HepG2 (cell line): ENCODE results near the gene IL6ST. TPM values are rescaled to one million over a fixed set of nuclear protein-coding genes. Genes with fewer than 3 reads are reported as not detected.
A peak's percentile ranks its signal among the peaks of the same experiment; 100 is the strongest.

Experiments
- GFI1 ChIP-seq: sonication (generic); formaldehyde crosslinking; IDR thresholded peaks from 2 replicates; pipeline ENCODE4 v1.5.0; 2020; ENCODE audit warnings: missing genetic modification reagents, mild to moderate bottlenecking, borderline replicate concordance
- HNF4G ChIP-seq, 2 experiments: sonication (generic) in 1 of 2; formaldehyde crosslinking in 1 of 2; IDR thresholded peaks; 2 replicates each; pipeline versions ENCODE4 v1.4.0 to v1.6.1; 2011 to 2020; ENCODE audit warnings: borderline replicate concordance in 2 of 2, low read depth in 2 of 2, mild to moderate bottlenecking in 2 of 2, low read length in 1 of 2, missing genetic modification reagents in 1 of 2, moderate library complexity in 1 of 2
- KDM3A ChIP-seq: IDR thresholded peaks from 2 replicates; pipeline ENCODE4 v1.6.1; 2018; ENCODE audit warnings: low read depth, missing compliant biosample characterization
- KLF11 ChIP-seq: IDR thresholded peaks from 2 replicates; pipeline ENCODE4 v1.6.1; 2016; ENCODE audit warnings: missing compliant biosample characterization
- NFE2L1 ChIP-seq: sonication (generic); formaldehyde crosslinking; IDR thresholded peaks from 2 replicates; pipeline ENCODE4 v1.4.0; 2020; ENCODE audit warnings: missing genetic modification reagents, mild to moderate bottlenecking, borderline replicate concordance
- PAX8 ChIP-seq: sonication (generic); formaldehyde crosslinking; IDR thresholded peaks from 2 replicates; pipeline ENCODE4 v1.8.0; 2022; ENCODE audit warnings: mild to moderate bottlenecking, missing genetic modification reagents, borderline replicate concordance
- PTBP1 ChIP-seq: fragments of 200-400 bp; formaldehyde crosslinking; IDR thresholded peaks from 2 replicates; pipeline ENCODE4 v1.6.1; 2018; ENCODE audit warnings: low read length, low read depth; ENCODE audit not compliant: poor library complexity, severe bottlenecking
- RFXAP ChIP-seq: sonication (generic); formaldehyde crosslinking; IDR thresholded peaks from 2 replicates; pipeline ENCODE4 v1.4.0; 2020; ENCODE audit warnings: missing genetic modification reagents, borderline replicate concordance
- TRIM24 ChIP-seq: sonication (generic); formaldehyde crosslinking; IDR thresholded peaks from 2 replicates; pipeline ENCODE4 v1.8.0; 2022; ENCODE audit warnings: mild to moderate bottlenecking, missing genetic modification reagents
- U2AF1 ChIP-seq: fragments of 200-400 bp; formaldehyde crosslinking; optimal IDR thresholded peaks from 2 replicates; pipeline ENCODE3; 2017; ENCODE audit warnings: mild to moderate bottlenecking, low read depth, low read length
- XRCC5 ChIP-seq: fragments of 200-400 bp; formaldehyde crosslinking; optimal IDR thresholded peaks from 2 replicates; pipeline ENCODE3; 2017; ENCODE audit warnings: mild to moderate bottlenecking, low read length
- ZBTB3 ChIP-seq: sonication (generic); formaldehyde crosslinking; IDR thresholded peaks from 2 replicates; pipeline ENCODE4 v1.4.0; 2020; ENCODE audit warnings: low read depth, mild to moderate bottlenecking, moderate library complexity, missing genetic modification reagents, borderline replicate concordance
- ZFP36L2 ChIP-seq: sonication (generic); formaldehyde crosslinking; IDR thresholded peaks from 2 replicates; pipeline ENCODE4 v1.4.0; 2020; ENCODE audit warnings: missing genetic modification reagents
- ZNF234 ChIP-seq: sonication (generic); formaldehyde crosslinking; conservative IDR thresholded peaks from 2 replicates; pipeline ENCODE4 v1.5.1; 2020; ENCODE audit warnings: mild to moderate bottlenecking, missing genetic modification reagents
- ZNF446 ChIP-seq: sonication (generic); formaldehyde crosslinking; IDR thresholded peaks from 2 replicates; pipeline ENCODE4 v1.5.0; 2020; ENCODE audit warnings: mild to moderate bottlenecking, missing genetic modification reagents
- ZNF530 ChIP-seq: sonication (generic); formaldehyde crosslinking; IDR thresholded peaks from 2 replicates; pipeline ENCODE4 v1.5.0; 2020; ENCODE audit warnings: low read depth, mild to moderate bottlenecking, missing genetic modification reagents
- ZNF547 ChIP-seq: sonication (generic); formaldehyde crosslinking; IDR thresholded peaks from 2 replicates; pipeline ENCODE4 v1.5.1; 2020; ENCODE audit warnings: mild to moderate bottlenecking, missing genetic modification reagents
- ZNF567 ChIP-seq: sonication (generic); formaldehyde crosslinking; IDR thresholded peaks from 2 replicates; pipeline ENCODE4 v1.8.1; 2023; ENCODE audit warnings: mild to moderate bottlenecking, missing genetic modification reagents, borderline replicate concordance
- ZNF737 ChIP-seq: sonication (generic); formaldehyde crosslinking; IDR thresholded peaks from 2 replicates; pipeline ENCODE4 v1.5.0; 2020; ENCODE audit warnings: missing genetic modification reagents, mild to moderate bottlenecking, borderline replicate concordance
- ZNF883 ChIP-seq: sonication (generic); formaldehyde crosslinking; IDR thresholded peaks from 2 replicates; pipeline ENCODE4 v1.5.1; 2020; ENCODE audit warnings: mild to moderate bottlenecking, missing genetic modification reagents; ENCODE audit errors: not compliant biosample characterization
- polyA plus RNA-seq, 8 experiments: library from polyadenylated mRNA; depleted of rRNA in 3 of 8; stranded (reverse) in 7 of 8; unstranded in 1 of 8; fragments of >200 nt; fragmentation: Illumina TruSeq in 4 of 8; extraction: Trizol in 4 of 8; gene quantifications; 2 replicates each; pipeline versions ENCODE4 v1.2.1 to v1.2.3, GENCODE V29; 2011 to 2016; ENCODE audit warnings: low read depth in 4 of 8, missing spikeins in 1 of 8, mixed read lengths in 1 of 8; ENCODE audit not compliant: insufficient read depth in 1 of 8
- total RNA-seq, 5 experiments: library from RNA; depleted of rRNA; stranded (reverse); fragments of >200 nt; fragmentation: Illumina TruSeq; extraction: Trizol; gene quantifications; 2 replicates each; pipeline ENCODE4 v1.2.3, GENCODE V29; 2016; ENCODE audit warnings: low read depth in 1 of 5
- TF ChIP-seq, protein P1 (sequence below): sonication (generic); formaldehyde crosslinking; conservative IDR thresholded peaks from 2 replicates; pipeline ENCODE4 v1.4.0; 2020; ENCODE audit warnings: missing genetic modification reagents
- TF ChIP-seq, protein P2 (sequence below): sonication (generic); formaldehyde crosslinking; IDR thresholded peaks from 2 replicates; pipeline ENCODE4 v1.4.0; 2020; ENCODE audit warnings: missing genetic modification reagents, mild to moderate bottlenecking, borderline replicate concordance

The IL6ST gene
- total and polyA plus RNA-seq, 2 of the 13 experiments (the other 11 are each of a cell fraction or from before 2014, with no cell fraction given): 66.6 to 166 TPM

DNA sequence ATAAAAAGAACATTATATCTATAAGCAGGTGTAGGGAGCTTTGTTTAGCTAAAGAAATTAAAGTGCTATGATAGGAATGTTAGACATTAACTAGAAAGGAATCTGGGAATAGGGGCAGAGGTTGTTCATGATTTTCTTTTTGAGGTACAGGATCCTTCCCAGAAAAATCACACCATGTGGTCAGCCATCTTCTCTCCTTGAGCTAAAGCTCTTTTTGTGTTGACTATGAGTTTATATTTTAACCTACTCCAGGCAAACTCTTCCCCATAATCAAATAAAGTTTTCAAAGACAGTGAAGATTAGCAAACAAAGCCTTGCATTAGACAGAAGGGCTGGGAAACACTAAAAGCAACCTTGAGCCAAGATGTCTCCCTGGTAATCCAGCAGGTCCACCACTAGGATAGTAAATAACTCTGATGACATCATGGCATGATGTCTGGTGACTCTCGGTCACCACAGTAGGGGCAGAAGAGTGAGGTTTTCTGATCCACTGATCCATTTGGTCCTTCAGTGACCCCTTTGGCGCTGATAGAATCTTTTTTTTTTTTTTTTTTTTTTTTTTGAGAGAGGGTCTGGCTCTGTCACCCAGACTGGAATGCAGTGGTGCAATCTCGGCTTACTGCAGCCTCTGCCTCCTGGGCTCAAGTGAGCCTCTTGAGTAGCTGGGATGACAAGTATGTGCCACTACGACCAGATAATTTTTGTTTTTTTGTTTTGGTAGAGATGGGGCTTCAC lies 30.6 kb upstream of the IL6ST start (continued):
- TF ChIP-seq HNF4G (IDR thresholded peaks at IDR 0.05; ENCODE audit: borderline replicate concordance, low read depth, low read length) (no peak), HNF4G (CRISPR knock-in tag; IDR thresholded peaks at IDR 0.05; ENCODE audit: borderline replicate concordance, low read depth) (no peak), PTBP1 (no peak), KDM3A (CRISPR knock-in tag) (no peak), GFI1 (CRISPR knock-in tag) (peak; percentile 86), ZNF567 (CRISPR knock-in tag) (no peak), ZNF234 (no peak), ZNF547 (CRISPR knock-in tag) (no peak; the same call in 1 of the 2 replicates), RFXAP (CRISPR knock-in tag) (no peak), ZNF446 (no peak), ZNF737 (CRISPR knock-in tag) (no peak), ZNF530 (CRISPR knock-in tag) (no peak), XRCC5 (no peak), ZBTB3 (CRISPR knock-in tag) (no peak), NFE2L1 (no peak), ZNF883 (CRISPR knock-in tag) (no peak), PAX8 (CRISPR knock-in tag) (no peak), ZFP36L2 (no peak), TRIM24 (no peak), U2AF1 (no peak), KLF11 (CRISPR knock-in tag) (no peak)
- TF ChIP-seq, protein P1, sequence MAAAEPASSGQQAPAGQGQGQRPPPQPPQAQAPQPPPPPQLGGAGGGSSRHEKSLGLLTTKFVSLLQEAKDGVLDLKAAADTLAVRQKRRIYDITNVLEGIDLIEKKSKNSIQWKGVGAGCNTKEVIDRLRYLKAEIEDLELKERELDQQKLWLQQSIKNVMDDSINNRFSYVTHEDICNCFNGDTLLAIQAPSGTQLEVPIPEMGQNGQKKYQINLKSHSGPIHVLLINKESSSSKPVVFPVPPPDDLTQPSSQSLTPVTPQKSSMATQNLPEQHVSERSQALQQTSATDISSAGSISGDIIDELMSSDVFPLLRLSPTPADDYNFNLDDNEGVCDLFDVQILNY (CRISPR knock-in tag): no peak
- TF ChIP-seq, protein P2, sequence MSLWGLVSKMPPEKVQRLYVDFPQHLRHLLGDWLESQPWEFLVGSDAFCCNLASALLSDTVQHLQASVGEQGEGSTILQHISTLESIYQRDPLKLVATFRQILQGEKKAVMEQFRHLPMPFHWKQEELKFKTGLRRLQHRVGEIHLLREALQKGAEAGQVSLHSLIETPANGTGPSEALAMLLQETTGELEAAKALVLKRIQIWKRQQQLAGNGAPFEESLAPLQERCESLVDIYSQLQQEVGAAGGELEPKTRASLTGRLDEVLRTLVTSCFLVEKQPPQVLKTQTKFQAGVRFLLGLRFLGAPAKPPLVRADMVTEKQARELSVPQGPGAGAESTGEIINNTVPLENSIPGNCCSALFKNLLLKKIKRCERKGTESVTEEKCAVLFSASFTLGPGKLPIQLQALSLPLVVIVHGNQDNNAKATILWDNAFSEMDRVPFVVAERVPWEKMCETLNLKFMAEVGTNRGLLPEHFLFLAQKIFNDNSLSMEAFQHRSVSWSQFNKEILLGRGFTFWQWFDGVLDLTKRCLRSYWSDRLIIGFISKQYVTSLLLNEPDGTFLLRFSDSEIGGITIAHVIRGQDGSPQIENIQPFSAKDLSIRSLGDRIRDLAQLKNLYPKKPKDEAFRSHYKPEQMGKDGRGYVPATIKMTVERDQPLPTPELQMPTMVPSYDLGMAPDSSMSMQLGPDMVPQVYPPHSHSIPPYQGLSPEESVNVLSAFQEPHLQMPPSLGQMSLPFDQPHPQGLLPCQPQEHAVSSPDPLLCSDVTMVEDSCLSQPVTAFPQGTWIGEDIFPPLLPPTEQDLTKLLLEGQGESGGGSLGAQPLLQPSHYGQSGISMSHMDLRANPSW: no peak
